ENCODE data around the gene CXCL13.

GRCh38 chr4:77634132-77634785, 28.6 kb downstream of the CXCL13 start:
- TF ChIP-seq, protein P1, sequence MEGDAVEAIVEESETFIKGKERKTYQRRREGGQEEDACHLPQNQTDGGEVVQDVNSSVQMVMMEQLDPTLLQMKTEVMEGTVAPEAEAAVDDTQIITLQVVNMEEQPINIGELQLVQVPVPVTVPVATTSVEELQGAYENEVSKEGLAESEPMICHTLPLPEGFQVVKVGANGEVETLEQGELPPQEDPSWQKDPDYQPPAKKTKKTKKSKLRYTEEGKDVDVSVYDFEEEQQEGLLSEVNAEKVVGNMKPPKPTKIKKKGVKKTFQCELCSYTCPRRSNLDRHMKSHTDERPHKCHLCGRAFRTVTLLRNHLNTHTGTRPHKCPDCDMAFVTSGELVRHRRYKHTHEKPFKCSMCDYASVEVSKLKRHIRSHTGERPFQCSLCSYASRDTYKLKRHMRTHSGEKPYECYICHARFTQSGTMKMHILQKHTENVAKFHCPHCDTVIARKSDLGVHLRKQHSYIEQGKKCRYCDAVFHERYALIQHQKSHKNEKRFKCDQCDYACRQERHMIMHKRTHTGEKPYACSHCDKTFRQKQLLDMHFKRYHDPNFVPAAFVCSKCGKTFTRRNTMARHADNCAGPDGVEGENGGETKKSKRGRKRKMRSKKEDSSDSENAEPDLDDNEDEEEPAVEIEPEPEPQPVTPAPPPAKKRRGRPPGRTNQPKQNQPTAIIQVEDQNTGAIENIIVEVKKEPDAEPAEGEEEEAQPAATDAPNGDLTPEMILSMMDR (IDR thresholded peaks at IDR 0.05; ENCODE audit: low read length), result no peak
- no peak for TF ChIP-seq EZH2 (optimal IDR thresholded peaks at IDR 0.05; ENCODE audit: low read depth, low read length)
